ENCODE data around the gene IP6K3. TPM values are rescaled to one million over a fixed set of nuclear protein-coding genes. Genes with fewer than 3 reads are reported as not detected.

The IP6K3 gene
- total RNA-seq, 1 experiment from 2014 or later, result not detected

DNA sequence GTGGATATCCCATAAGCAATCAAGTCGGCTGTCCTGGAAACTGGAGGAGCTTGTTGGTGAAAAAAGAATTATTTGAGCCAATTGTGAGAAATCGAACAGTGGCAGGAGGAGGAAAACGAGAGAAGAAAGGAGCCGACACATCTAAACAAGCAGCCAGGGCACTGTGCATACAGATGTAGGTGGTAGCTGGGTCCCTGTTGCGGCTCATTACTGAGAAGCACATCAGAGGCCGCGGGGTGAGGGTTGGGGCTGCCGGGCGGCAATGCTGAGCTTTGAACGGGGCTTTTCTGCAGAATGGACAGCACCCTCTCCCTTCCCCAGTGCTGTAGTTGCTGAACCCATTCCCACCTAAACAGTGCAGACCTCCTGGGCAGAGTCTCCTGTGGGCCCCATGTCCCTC is 46.3 kb upstream of the IP6K3 start:
- Histone ChIP-seq H3K4me3 (ENCODE audit: low read depth in 2 of 2, low read length in 2 of 2) (no peak overlapping the region), H3K27me3 (ENCODE audit: control insufficient read depth, insufficient read depth, low read length) (no peaks in the 10 kb centered on the region), H3K4me1 (ENCODE audit: control insufficient read depth, insufficient read depth, low read length) (peaks cover 22% of the 10 kb centered on the region), H3K36me3 (ENCODE audit: control insufficient read depth, insufficient read depth, low read length) (peaks cover 2% of the 10 kb centered on the region; the same call in 1 of the 2 replicates), H3K9me3 (ENCODE audit: control insufficient read depth, insufficient read depth, low read depth, low read length) (no peaks in the 10 kb centered on the region), H3K27ac (ENCODE audit: low read length) (no peak overlapping the region)
- no TSS peak for BruUV-seq (replicated peaks)
- in situ Hi-C loops (cut with HindIII; ENCODE audit: low pct_unique_long_range_greater_than_20kb, low sequenced_read_pairs), result no loop called here
- no peak for ATAC-seq
- intact Hi-C loops (cut with micrococcal nuclease; ENCODE audit: unreplicated experiment), result no loop called here
- no peak for TF ChIP-seq TCF7L2 (IDR thresholded peaks at IDR 0.05; ENCODE audit: low read depth, low read length)
- TF ChIP-seq, protein P1, sequence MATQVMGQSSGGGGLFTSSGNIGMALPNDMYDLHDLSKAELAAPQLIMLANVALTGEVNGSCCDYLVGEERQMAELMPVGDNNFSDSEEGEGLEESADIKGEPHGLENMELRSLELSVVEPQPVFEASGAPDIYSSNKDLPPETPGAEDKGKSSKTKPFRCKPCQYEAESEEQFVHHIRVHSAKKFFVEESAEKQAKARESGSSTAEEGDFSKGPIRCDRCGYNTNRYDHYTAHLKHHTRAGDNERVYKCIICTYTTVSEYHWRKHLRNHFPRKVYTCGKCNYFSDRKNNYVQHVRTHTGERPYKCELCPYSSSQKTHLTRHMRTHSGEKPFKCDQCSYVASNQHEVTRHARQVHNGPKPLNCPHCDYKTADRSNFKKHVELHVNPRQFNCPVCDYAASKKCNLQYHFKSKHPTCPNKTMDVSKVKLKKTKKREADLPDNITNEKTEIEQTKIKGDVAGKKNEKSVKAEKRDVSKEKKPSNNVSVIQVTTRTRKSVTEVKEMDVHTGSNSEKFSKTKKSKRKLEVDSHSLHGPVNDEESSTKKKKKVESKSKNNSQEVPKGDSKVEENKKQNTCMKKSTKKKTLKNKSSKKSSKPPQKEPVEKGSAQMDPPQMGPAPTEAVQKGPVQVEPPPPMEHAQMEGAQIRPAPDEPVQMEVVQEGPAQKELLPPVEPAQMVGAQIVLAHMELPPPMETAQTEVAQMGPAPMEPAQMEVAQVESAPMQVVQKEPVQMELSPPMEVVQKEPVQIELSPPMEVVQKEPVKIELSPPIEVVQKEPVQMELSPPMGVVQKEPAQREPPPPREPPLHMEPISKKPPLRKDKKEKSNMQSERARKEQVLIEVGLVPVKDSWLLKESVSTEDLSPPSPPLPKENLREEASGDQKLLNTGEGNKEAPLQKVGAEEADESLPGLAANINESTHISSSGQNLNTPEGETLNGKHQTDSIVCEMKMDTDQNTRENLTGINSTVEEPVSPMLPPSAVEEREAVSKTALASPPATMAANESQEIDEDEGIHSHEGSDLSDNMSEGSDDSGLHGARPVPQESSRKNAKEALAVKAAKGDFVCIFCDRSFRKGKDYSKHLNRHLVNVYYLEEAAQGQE (IDR thresholded peaks at IDR 0.05; ENCODE audit: insufficient read depth in 1 of 2, low read depth in 2 of 2, low read length in 1 of 2), result no peak
- TF ChIP-seq, protein P2, sequence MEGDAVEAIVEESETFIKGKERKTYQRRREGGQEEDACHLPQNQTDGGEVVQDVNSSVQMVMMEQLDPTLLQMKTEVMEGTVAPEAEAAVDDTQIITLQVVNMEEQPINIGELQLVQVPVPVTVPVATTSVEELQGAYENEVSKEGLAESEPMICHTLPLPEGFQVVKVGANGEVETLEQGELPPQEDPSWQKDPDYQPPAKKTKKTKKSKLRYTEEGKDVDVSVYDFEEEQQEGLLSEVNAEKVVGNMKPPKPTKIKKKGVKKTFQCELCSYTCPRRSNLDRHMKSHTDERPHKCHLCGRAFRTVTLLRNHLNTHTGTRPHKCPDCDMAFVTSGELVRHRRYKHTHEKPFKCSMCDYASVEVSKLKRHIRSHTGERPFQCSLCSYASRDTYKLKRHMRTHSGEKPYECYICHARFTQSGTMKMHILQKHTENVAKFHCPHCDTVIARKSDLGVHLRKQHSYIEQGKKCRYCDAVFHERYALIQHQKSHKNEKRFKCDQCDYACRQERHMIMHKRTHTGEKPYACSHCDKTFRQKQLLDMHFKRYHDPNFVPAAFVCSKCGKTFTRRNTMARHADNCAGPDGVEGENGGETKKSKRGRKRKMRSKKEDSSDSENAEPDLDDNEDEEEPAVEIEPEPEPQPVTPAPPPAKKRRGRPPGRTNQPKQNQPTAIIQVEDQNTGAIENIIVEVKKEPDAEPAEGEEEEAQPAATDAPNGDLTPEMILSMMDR (IDR thresholded peaks at IDR 0.05), result no peak
- no peak for TF ChIP-seq POLR2AphosphoS5 (IDR thresholded peaks at IDR 0.05; ENCODE audit: low read depth, low read length)
- no peak for TF ChIP-seq SIN3A (IDR thresholded peaks at IDR 0.05; ENCODE audit: borderline replicate concordance, insufficient read depth, low read depth, low read length)
- DNase-seq (ENCODE audit: low read depth, low spot score), result no peak
- POLR2A ChIA-PET, result no interaction called here
- CTCF ChIA-PET, result interaction anchor here (0.5 kb wide), 1 partner anchor 41 kb away, joined by 12 read pairs; no protein-coding TSS in a partner anchor

DNA sequence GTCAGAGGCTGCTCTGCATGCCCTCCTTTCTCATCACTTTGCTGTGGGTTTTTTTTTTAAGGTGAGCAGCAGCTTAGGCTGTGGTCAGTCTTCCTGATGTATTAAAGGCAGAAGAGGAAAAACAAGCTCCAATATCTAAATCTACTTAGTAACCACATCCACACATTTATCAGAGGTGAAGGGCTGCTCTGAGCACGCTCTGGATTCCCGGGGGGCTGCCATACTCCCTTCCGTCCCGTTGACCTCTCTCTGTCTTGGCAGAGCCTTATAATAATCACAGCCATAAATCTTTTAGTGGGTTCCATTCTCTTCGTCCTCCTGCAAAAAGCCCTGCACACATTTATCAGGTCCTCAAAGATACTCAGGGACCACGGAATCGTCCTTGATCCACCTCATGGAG is 44.9 kb upstream of the IP6K3 start:
- Histone ChIP-seq H3K36me3 (ENCODE audit: control insufficient read depth, insufficient read depth, low read length) (peaks cover 2% of the 10 kb centered on the region; the same call in 1 of the 2 replicates), H3K4me1 (ENCODE audit: control insufficient read depth, insufficient read depth, low read length) (peaks cover 34% of the 10 kb centered on the region), H3K27me3 (ENCODE audit: control insufficient read depth, insufficient read depth, low read length) (no peaks in the 10 kb centered on the region), H3K9me3 (ENCODE audit: control insufficient read depth, insufficient read depth, low read depth, low read length) (no peaks in the 10 kb centered on the region), H3K27ac (ENCODE audit: low read length) (0 out of 2 replicates have a peak overlapping the region, but pooled peaks have one; percentile 7), H3K4me3 (ENCODE audit: low read depth in 2 of 2, low read length in 2 of 2) (no peak overlapping the region)
- TF ChIP-seq POLR2AphosphoS5 (IDR thresholded peaks at IDR 0.05; ENCODE audit: low read depth, low read length) (no peak), TCF7L2 (IDR thresholded peaks at IDR 0.05; ENCODE audit: low read depth, low read length) (no peak)
- TF ChIP-seq, protein P1 (IDR thresholded peaks at IDR 0.05; ENCODE audit: insufficient read depth in 1 of 2, low read depth in 2 of 2, low read length in 1 of 2), result no peak
- TF ChIP-seq, protein P2 (IDR thresholded peaks at IDR 0.05), result no peak
- DNase-seq (ENCODE audit: low read depth, low spot score) (no peak), ATAC-seq (no peak)
- CTCF ChIA-PET, result no interaction called here
- POLR2A ChIA-PET, result interaction anchor here (0.6 kb wide), 1 partner anchor 891 kb away, joined by 8 read pairs; no protein-coding TSS in a partner anchor
- intact Hi-C loops (cut with micrococcal nuclease; ENCODE audit: unreplicated experiment), result no loop called here
- in situ Hi-C loops (cut with HindIII; ENCODE audit: low pct_unique_long_range_greater_than_20kb, low sequenced_read_pairs), result no loop called here
- BruUV-seq (replicated peaks), result no TSS peak

Measured in Panc1 (cell line).